HG02759 (cell line): Measurements from ENCODE around the gene MUC4.
"Not testable (repeated sequence)": the region's sequence is repeated elsewhere in the genome, so short reads cannot be mapped to it uniquely, and the experiment has no call there.

Source experiments
- ATAC-seq: cut with Tn5 transposase; IDR thresholded peaks from one replicate; pipeline ENCODE4 v1.9.1; 2021; ENCODE audit warnings: mild to moderate bottlenecking, moderate library complexity; ENCODE audit not compliant: unreplicated experiment

MUC4 gene

DNA sequence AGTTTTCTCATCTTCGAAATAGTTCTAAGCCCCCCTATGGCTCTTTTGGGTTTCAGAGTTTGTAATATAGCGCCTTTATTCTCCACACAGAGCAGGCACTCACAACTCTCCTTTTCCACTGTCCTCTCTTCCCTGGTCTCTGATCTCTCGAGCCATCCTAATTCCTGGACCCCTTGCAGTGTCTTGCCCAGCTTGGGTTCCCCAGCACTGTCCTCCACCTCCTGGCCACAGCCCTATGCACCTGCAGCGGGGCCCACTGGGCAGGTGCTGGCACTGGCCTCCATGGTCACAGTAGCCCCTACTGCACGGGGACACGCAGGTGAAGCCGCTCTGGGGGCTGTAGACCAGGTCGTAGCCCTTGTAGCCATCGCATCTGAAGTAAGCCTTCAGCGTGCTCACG is 63.1 kb downstream of the MUC4 start:
- no peak for ATAC-seq

DNA sequence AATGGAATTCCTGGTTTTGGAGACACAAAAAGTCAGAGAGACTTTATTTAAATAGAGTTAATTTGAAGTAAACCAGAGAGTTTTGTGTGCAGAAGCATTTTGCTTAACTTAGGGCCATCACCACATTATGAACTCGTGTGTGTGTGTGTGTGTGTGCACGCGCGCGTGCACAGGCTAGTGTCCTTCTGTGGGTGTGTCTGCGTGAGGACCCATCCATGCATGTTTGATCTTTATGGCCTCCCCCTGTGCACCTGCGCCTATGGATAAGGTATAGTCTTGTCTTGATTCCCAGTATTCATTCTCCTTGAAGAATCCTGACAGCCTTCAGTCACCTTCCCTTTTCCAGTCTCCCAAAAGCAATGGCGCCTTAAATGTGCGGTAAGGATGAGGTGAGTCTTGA is 65.0 kb downstream of the MUC4 start:
- ATAC-seq = no peak

DNA sequence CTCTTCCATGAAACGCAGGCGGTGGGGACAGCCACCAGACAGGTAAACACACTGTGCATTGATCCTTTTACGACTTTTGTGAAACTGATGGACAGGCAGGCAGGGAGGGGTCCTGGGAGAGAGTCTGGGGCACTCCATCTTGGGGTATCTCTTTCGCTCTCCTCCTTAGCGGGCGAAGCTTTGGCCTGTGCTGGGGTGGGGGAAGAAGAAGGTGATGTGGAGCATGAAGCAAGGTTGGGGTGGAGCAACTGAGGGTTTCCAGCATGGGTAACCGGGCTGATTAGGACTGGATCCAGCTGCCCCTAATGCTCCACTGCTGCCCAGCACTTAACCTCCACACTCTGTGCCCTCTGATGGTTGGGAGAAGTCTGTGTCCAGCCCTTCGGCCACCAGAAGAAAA is 65.4 kb downstream of the MUC4 start:
- ATAC-seq = no peak

GRCh38 chr3:195744437-195744836 is 67.3 kb downstream of the MUC4 start:
- ATAC-seq = no peak

DNA sequence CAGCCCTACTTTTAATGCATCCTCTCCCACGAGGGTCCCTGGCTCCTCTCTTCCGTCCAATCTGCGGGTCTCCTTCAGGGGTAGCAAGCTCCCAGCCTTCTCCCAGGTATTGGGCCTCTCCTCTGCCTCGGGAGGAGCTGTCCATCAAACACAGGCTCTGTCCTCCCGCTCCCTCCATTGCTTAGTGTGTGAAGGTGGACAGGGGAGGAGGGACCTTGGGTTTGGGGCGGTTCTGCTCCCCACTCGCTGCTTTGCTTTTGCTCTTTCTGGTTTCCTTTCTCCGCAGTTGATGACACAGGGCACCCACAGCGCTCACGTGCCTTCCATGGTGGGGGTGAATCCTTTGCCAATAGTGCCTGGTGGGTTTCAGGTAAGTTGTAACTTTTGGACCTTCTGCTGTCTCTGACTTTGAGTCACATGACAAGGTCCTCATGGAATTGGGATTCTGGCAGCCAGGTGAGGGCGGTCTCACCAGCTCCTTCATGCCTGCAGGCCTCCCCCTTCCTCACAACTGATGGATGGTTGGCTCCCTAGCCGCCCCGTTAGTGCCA is 72.1 kb downstream of the MUC4 start:
- ATAC-seq = no peak

GRCh38 chr3:195738274-195739044 is 73.3 kb downstream of the MUC4 start:
- no peak for ATAC-seq

- ATAC-seq = not testable (repeated sequence)
Measured at GRCh38 chr3:195737782-195738181, 73.9 kb downstream of the MUC4 start.

DNA sequence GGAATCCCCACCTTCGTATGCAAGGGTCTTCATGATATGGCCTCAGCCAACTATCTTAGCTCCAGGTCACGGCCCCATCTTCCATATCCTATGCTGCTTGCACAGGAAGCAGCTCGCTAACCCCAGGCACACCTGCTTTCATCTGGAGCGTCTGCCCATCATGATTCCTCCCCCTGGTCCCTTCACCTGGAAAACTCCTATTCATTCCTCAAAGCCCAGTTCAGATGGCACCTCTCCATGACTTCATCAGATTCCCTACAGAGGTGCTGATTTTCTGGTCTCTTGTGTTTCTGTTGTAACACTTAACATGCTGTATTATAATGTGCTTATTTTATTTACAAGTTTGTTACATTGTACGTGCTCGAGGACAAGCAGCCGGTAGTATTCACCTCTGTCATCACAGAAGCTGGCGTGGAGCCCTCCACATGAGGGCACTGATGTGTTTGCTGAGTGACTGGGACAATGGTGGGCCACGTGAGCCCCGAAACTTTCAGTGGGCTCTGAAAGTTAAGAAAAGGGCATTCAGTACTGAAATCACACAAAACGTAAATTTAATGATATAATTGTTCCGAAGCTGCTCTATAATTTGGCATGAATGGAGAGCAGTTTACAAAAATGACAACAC is 74.8 kb downstream of the MUC4 start:
- no peak for ATAC-seq

- ATAC-seq = no peak
Measured at GRCh38 chr3:195735036-195735695, 76.6 kb downstream of the MUC4 start.

GRCh38 chr3:195732940-195733339 is 78.8 kb downstream of the MUC4 start:
- ATAC-seq = no peak

DNA sequence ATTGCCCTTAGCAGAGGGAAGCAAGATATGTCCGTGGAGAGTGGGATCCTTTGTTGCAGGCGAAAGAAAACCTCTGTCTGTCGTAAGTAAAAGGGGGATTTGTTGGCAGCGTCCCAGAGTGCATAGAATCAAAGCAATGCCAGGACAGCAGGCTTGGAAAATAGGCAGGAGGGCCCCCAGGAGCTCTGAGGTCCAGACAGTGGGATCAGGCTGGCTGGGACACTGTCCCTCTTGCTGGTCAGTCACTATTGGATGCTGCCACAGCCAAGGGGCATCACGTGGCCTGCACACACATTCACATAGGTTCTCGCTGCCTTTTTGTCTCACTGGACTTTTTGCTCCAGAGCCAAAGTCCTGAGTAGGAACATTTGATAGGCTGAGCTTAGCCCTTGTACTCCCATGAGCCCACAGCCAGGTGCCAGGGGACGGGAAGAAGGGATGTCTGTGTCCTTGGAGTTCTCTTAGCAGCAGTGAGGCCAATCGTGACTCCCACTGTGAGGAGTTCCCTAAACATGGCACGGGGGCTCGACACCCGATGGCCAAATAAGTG is 80.3 kb downstream of the MUC4 start:
- ATAC-seq = no peak

DNA sequence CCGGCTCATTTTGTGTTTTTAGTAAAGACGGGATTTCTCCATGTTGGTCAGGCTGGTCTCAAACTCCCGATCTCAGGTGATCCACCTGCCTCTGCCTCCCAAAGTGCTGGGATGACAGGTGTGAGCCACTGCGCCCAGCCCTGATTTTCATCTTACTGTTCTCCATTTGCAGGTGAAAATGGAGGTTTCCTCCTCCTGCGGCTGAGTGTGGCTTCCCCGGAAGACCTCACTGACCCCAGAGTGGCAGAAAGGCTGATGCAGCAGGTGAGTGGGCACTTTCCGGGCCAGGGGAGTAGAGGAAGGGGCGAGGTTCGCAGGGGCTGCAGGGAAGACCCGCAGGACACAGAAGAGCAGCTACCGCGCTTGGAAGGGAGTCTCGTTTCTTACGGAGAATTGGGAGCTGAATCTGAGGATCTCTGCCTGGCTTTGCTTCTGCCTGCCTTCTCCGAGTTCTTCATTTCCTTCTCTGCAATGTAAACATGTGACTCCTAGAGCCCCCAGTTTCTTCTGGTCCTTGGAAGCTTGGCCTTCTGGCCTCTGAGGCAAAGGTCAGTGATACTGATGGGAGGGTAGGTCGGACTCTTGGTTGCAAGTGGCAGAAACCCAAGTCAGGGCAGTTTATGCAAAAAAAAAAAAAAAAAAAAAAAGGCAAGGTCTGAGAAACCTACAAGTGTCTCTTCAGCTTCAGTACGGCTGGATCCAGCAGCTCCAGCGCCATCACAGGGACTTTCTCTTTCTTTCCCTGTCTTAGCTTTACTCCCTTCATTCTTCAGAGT is 82.1 kb downstream of the MUC4 start:
- ATAC-seq = no peak

DNA sequence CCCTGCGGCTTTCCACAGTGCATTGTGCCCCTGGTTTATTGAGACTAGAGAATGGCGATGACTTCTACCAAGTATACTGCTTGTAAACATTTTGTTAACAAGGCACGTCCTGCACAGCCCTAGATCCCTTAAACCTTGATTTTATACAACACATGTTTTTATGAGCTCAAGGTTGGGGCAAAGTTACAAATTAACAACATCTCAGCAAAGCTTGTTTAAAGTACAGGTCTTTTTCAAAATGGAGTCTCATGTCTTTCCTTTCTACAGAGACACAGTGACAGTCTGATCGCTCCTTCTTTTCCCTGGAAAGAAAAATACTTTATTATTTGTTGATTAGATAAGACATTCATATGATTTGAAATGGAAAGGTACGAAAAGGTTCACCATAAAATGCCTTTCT is 82.9 kb downstream of the MUC4 start:
- not testable (repeated sequence) for ATAC-seq

DNA sequence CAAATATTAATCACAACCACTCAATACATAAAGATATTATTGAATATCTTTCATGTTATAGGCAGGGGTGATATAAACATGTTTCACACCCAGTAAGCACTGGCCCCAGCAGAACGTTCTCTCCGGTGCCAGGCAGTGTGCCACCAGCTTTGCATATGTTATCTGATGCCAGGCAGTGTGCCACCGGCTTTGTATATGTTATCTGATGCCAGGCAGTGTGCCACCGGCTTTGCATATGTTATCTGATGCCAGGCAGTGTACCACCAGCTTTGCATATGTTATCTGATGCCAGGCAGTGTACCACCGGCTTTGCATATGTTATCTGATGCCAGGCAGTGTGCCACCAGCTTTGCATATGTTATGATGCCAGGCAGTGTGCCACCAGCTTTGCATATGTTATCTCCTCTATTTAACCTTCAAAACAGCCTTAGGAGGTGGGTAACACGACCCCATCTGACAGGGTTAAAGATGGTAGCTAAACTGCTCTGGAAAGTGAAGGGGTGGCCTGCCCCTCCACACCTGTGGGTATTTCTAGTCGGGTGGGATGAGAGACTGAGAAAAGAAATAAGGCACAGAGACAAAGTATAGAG is 84.0 kb downstream of the MUC4 start:
- ATAC-seq = no peak

DNA sequence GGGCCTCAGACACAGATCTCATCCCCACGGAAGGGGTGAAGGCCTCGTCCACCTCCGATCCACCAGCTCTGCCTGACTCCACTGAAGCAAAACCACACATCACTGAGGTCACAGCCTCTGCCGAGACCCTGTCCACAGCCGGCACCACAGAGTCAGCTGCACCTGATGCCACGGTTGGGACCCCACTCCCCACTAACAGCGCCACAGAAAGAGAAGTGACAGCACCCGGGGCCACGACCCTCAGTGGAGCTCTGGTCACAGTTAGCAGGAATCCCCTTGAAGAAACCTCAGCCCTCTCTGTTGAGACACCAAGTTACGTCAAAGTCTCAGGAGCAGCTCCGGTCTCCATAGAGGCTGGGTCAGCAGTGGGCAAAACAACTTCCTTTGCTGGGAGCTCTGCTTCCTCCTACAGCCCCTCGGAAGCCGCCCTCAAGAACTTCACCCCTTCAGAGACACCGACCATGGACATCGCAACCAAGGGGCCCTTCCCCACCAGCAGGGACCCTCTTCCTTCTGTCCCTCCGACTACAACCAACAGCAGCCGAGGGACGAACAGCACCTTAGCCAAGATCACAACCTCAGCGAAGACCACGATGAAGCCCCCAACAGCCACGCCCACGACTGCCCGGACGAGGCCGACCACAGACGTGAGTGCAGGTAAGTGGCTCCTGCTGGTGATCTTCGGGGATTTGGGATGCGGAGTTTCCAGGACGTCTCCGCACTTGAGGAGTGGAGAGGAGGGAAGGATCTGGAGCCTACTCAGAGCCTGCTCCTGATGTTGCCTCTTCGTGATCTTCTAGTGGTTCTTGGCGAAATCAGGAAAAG is 85.6 kb downstream of the MUC4 start:
- ATAC-seq = not testable (repeated sequence)

DNA sequence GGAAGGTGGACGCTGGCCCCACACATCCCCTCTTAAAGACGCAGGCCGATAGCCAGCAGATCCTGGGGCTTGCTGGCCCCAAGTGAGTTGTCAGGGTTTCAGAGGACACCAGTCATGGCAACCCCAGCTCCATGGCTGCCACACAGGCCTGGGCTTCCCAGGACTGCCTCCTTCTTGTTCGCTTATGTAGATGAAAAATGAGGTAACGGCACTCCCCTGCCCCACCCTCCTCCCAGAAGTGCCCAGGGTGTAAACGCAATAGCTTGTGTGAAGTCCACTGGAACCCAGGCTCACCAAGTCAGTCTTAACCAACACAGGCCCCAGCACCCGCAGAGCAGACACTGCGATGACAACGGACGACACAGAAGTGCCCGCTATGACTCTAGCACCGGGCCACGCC is 87.4 kb downstream of the MUC4 start:
- not testable (repeated sequence) for ATAC-seq

- not testable (repeated sequence) for ATAC-seq
Measured at GRCh38 chr3:195722996-195723345, 88.8 kb downstream of the MUC4 start.

DNA sequence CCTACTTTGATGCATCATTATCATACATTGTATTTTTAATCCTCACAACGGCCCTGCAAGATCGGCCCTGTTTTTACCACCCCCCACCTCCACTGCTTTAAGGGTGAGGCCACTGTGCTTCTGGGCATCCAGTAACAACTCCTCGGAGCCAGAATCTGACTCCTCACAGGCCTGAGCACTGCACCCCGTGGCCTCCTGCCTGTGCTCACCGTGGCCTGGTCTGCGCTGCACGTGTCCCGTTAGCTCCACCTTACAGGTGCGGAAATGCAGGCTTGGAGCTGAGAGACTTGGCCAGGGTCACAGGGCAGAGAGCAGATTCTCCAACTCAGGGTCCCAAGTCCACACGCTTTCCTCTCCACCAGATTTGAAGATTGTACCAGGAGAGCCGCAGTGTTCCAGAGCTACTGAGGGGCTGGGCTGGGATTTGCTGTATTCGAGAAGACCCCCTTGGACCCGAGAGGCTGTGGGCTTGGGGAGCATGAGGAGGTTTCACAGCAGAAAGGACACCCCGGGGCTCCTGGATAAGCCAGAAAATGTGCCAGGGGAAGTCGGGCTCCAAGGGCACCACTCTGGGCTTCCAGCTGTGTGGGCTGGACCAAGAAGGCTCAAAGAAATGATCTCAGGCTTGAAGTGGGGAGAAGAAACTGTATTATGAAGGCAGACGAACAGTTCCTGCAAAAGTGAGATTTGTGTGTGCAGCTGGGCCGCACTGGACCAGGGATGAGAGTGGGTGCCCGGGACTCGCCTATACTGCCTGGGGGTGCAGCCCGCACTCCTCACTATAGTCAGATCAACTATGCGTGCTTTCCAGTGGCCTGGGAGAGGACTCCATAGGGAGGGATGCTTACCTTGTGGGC is 89.4 kb downstream of the MUC4 start:
- ATAC-seq = not testable (repeated sequence)
